ENCODE data around the gene PEG3. TPM values are rescaled to one million over a fixed set of nuclear protein-coding genes. Genes with fewer than 3 reads are reported as not detected.

PEG3 gene
- total and polyA plus RNA-seq, 2 of the 8 experiments (the other 6 are each of a cell fraction or from before 2014, with no cell fraction given) = not detected

DNA sequence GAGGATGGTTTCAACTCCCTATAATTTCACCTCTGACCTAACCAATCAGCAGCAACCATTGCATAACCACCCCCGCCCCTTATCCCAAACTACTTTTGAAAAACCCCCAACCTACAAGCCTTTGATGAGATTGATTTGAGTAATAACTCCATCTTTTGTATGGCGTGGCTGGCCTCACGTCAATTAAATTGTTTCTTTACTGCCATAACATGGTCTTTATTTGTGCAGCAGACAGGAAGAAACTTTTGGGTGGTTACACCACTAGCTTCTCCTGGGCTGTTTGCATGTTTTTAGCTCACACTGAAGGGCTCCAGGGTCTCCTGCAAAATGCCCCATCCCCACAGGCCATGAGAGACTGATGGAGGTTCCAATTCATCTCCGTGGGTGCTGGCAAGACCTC lies 34.0 kb upstream of the PEG3 start:
- Histone ChIP-seq H4K91ac (replicated peaks; ENCODE audit: insufficient read length, low read length) (no peak overlapping the region), H2BK120ac (replicated peaks; ENCODE audit: low read depth, low read length) (no peak overlapping the region), H3K27ac (ENCODE audit: low read depth, low read length) (no peak overlapping the region), H3K79me2 (ENCODE audit: control insufficient read depth in 1 of 2, insufficient read depth in 2 of 2, low read length in 2 of 2) (no peaks in the 10 kb centered on the region), H2BK20ac (ENCODE audit: low read length) (no peak overlapping the region), H3K18ac (ENCODE audit: extremely low read depth, low read length) (no peak overlapping the region), H3K4me3 (ENCODE audit: extremely low read depth in 1 of 4, insufficient read depth in 2 of 4, low read depth in 3 of 4, low read length in 4 of 4) (no peak overlapping the region), H3K79me1 (ENCODE audit: low read depth, low read length) (no peaks in the 10 kb centered on the region), H2AFZ (ENCODE audit: low read length) (no peak overlapping the region), H3K23me2 (ENCODE audit: low read depth, low read length) (peaks cover 5% of the 10 kb centered on the region; the same call in 1 of the 2 replicates), H3K14ac (ENCODE audit: insufficient read length) (no peak overlapping the region), H3K36me3 (ENCODE audit: control insufficient read depth in 2 of 4, insufficient read depth in 4 of 4, low read length in 3 of 4) (no peaks in the 10 kb centered on the region), H2BK12ac (ENCODE audit: low read depth, low read length) (no peak overlapping the region), H3K56ac (replicated peaks; ENCODE audit: insufficient read length, low read depth, low read length) (no peak overlapping the region), H3K4me2 (ENCODE audit: insufficient read depth in 1 of 2, low read depth in 2 of 2, low read length in 2 of 2) (no peak overlapping the region), H2AK5ac (ENCODE audit: low read depth, low read length) (no peak overlapping the region), H4K8ac (ENCODE audit: extremely low read depth, insufficient read depth, low read length) (no peak overlapping the region), H2BK5ac (ENCODE audit: low read depth, low read length) (no peak overlapping the region), H3K4ac (replicated peaks; ENCODE audit: insufficient read length, low read depth, low read length) (no peak overlapping the region), H3K4me1 (replicated peaks in 1 of 4; ENCODE audit: control insufficient read depth in 3 of 4, insufficient read depth in 4 of 4, low read length in 3 of 4) (no peaks in the 10 kb centered on the region), H3K9ac (replicated peaks in 1 of 4; ENCODE audit: extremely low read depth in 1 of 4, low read depth in 3 of 4, low read length in 3 of 4) (no peak overlapping the region), H4K20me1 (replicated peaks in 1 of 2; ENCODE audit: control insufficient read depth in 1 of 2, insufficient read depth in 2 of 2, low read length in 2 of 2) (no peaks in the 10 kb centered on the region), H3K23ac (ENCODE audit: insufficient read length) (no peak overlapping the region), H3K9me3 (ENCODE audit: insufficient read depth in 2 of 2, low read depth in 1 of 2, low read length in 1 of 2) (peaks cover 62 to 91% of the 10 kb centered on the region in 2 experiments), H3K27me3 (replicated peaks in 1 of 4; ENCODE audit: control insufficient read depth in 3 of 4, extremely low read depth in 1 of 4, insufficient read depth in 3 of 4, low read length in 3 of 4) (no peaks in the 10 kb centered on the region), H2BK15ac (ENCODE audit: low read length) (no peak overlapping the region), H4K5ac (ENCODE audit: insufficient read length, low read depth, low read length) (no peak overlapping the region)
- no peak for TF ChIP-seq SP2 (IDR thresholded peaks at IDR 0.05; ENCODE audit: low read length)
- no peak for TF ChIP-seq FOSL1 (IDR thresholded peaks at IDR 0.05; ENCODE audit: insufficient read depth, low read depth, low read length)
- no peak for TF ChIP-seq SIN3A (conservative IDR thresholded peaks at IDR 0.05 in 1 of 2, IDR thresholded peaks at IDR 0.05 in 1 of 2; ENCODE audit: low read depth in 1 of 2, low read length in 2 of 2)
- no peak for TF ChIP-seq CTBP2 (IDR thresholded peaks at IDR 0.05; ENCODE audit: borderline replicate concordance, insufficient read depth, insufficient read length, low read length)
- no peak for TF ChIP-seq JUN (IDR thresholded peaks at IDR 0.05; ENCODE audit: low read depth, low read length)
- no peak for TF ChIP-seq POU5F1 (IDR thresholded peaks at IDR 0.05; ENCODE audit: low read depth, low read length)
- TF ChIP-seq TCF12 (IDR thresholded peaks at IDR 0.05; ENCODE audit: low read depth, low read length) = no peak
- TF ChIP-seq MAFK (IDR thresholded peaks at IDR 0.05; ENCODE audit: low read depth, low read length) = no peak
- WGBS, 2 experiments (ENCODE audit: extremely low coverage in 1 of 2, insufficient coverage in 1 of 2, insufficient read length in 1 of 2, insufficient replicate concordance in 2 of 2, low coverage in 1 of 2, low lambda C conversion rate in 2 of 2, missing lambda C conversion rate in 1 of 2) = 61% methylated on average over 4 of the region's 4 CpGs; no CpG with 5 or more reads in 1 of the 2 experiments
- POLR2A ChIA-PET (ENCODE audit: partially characterized antibody) = no interaction called here
- CTCF ChIA-PET (ENCODE audit: partially characterized antibody) = no interaction called here
- FAIRE-seq = no peak
- DNase-seq (ENCODE audit: low read depth in 1 of 2, low spot score in 2 of 2) = no peak
